ENCODE results near the gene OR52N4. TPM values are rescaled to one million over a fixed set of nuclear protein-coding genes. Genes with fewer than 3 reads are reported as not detected.

OR52N4 gene
- total RNA-seq, 3 donors from 2014 or later (not counting 1 experiment from before 2014, with no cell fraction given) = 1.2 to 2.1 (median 1.3) TPM

DNA sequence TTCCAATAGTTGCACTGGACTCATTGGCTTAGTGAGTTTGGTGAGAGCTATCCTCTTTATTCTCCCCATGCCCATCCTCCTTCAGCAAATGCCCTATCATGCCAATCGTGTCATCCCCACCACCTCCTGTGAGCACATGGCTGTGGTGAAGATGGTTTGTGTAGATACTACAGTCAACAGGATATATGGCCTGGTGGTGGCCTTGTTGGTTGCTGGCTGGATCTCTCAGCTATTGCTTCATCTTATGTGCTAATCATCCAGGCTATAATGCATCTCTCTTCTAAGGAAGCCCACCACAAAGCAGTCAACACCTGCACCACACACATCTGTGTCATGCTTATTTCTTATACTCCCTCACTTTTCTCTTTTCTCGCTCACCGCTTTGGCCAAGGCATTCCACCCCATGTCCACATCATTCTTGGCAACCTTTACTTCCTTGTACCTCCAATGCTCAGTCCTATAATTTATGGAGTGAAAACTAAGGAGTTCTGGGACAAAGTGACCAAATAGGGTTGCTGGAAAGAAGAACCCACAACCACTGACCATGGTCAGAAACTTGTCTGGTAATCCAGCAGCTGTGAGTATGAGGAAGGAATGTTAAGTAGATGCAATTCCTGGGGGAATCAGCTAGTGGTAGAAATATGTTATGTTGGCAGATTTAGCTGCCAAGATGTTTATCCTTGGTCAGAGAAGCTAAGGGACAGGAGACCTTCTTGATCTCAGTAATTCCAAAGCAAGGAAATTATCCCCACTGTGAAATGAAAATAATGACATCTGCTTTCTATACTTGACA, 34.1 kb upstream of the OR52N4 start:
- Histone ChIP-seq H3K4me3 (ENCODE audit: low read length) (no peak overlapping the region), H3K9me3 (ENCODE audit: control insufficient read depth, insufficient read depth, low read length) (no peaks in the 10 kb centered on the region), H3K27me3 (ENCODE audit: control insufficient read depth, insufficient read depth, low read length) (no peaks in the 10 kb centered on the region), H3K27ac (ENCODE audit: low read length) (no peak overlapping the region), H3K36me3 (ENCODE audit: control insufficient read depth, insufficient read depth, low read length) (no peaks in the 10 kb centered on the region), H3K4me1 (ENCODE audit: control insufficient read depth, insufficient read depth, low read length) (no peaks in the 10 kb centered on the region)
- ATAC-seq (no peak), DNase-seq (no peak)
- Mint-ChIP-seq H3K27me3 (ENCODE audit: low read depth in 2 of 2) (peaks cover 4 to 12% of the 10 kb centered on the region in 2 donors), H3K4me1 (peaks cover 0 to 10% of the 10 kb centered on the region in 2 donors), H3K27ac (no peak overlapping the region), H3K9me3 (peaks cover 0 to 8% of the 10 kb centered on the region in 2 donors), H3K4me3 (no peak overlapping the region), H3K36me3 (peaks cover 7% of the 10 kb centered on the region)
- 100% methylated on average over 2 of the region's 3 CpGs for WGBS (ENCODE audit: insufficient coverage)
- TF ChIP-seq, protein P1, sequence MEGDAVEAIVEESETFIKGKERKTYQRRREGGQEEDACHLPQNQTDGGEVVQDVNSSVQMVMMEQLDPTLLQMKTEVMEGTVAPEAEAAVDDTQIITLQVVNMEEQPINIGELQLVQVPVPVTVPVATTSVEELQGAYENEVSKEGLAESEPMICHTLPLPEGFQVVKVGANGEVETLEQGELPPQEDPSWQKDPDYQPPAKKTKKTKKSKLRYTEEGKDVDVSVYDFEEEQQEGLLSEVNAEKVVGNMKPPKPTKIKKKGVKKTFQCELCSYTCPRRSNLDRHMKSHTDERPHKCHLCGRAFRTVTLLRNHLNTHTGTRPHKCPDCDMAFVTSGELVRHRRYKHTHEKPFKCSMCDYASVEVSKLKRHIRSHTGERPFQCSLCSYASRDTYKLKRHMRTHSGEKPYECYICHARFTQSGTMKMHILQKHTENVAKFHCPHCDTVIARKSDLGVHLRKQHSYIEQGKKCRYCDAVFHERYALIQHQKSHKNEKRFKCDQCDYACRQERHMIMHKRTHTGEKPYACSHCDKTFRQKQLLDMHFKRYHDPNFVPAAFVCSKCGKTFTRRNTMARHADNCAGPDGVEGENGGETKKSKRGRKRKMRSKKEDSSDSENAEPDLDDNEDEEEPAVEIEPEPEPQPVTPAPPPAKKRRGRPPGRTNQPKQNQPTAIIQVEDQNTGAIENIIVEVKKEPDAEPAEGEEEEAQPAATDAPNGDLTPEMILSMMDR (IDR thresholded peaks at IDR 0.05) = no peak
- intact Hi-C loops (cut with micrococcal nuclease) = no loop called here

- H3K27ac ChIP-seq (ENCODE audit: low read length) = no peak overlapping the region
- intact Hi-C loops (cut with micrococcal nuclease) = no loop called here
- no peaks in the 10 kb centered on the region for H3K4me1 ChIP-seq (ENCODE audit: control insufficient read depth, insufficient read depth, low read length)
- no peak overlapping the region for H3K4me3 ChIP-seq (ENCODE audit: low read length)
- H3K4me1 Mint-ChIP-seq = peaks cover 0 to 10% of the 10 kb centered on the region in 2 donors
- no peaks in the 10 kb centered on the region for H3K36me3 ChIP-seq (ENCODE audit: control insufficient read depth, insufficient read depth, low read length)
- H3K4me3 Mint-ChIP-seq = no peak overlapping the region
- peaks cover 7% of the 10 kb centered on the region for H3K36me3 Mint-ChIP-seq
- WGBS (ENCODE audit: insufficient coverage) = 86% methylated on average over 2 of the region's 2 CpGs
- peaks cover 0 to 8% of the 10 kb centered on the region in 2 donors for H3K9me3 Mint-ChIP-seq
- TF ChIP-seq, protein P1 (IDR thresholded peaks at IDR 0.05) = no peak
- DNase-seq (no peak), ATAC-seq (no peak)
- no peaks in the 10 kb centered on the region for H3K27me3 ChIP-seq (ENCODE audit: control insufficient read depth, insufficient read depth, low read length)
- no peaks in the 10 kb centered on the region for H3K9me3 ChIP-seq (ENCODE audit: control insufficient read depth, insufficient read depth, low read length)
- no peak overlapping the region for H3K27ac Mint-ChIP-seq
- H3K27me3 Mint-ChIP-seq (ENCODE audit: low read depth in 2 of 2) = peaks cover 4 to 12% of the 10 kb centered on the region in 2 donors
Measured at GRCh38 chr11:5722622-5723021, 31.4 kb upstream of the OR52N4 start.

DNA sequence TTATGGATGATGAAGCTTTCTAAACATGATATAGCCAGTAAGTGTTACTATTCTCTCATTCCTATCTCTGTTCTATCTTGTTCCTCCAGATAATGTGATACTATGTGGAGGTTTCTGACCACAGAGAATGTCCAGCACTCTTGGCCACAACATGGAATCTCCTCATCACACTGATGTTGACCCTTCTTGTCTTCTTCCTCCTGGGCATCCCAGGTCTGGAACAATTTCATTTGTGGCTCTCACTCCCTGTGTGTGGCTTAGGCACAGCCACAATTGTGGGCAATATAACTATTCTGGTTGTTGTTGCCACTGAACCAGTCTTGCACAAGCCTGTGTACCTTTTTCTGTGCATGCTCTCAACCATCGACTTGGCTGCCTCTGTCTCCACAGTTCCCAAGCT, 27.7 kb upstream of the OR52N4 start:
- DNase-seq (no peak), ATAC-seq (no peak)
- H3K27me3 ChIP-seq (ENCODE audit: control insufficient read depth, insufficient read depth, low read length) = no peaks in the 10 kb centered on the region
- Mint-ChIP-seq H3K4me3 (no peak overlapping the region), H3K27ac (no peak overlapping the region), H3K36me3 (no peaks in the 10 kb centered on the region), H3K9me3 (no peaks in the 10 kb centered on the region), H3K4me1 (no peaks in the 10 kb centered on the region), H3K27me3 (ENCODE audit: low read depth in 2 of 2) (peaks cover 4 to 12% of the 10 kb centered on the region in 2 donors)
- no peaks in the 10 kb centered on the region for H3K9me3 ChIP-seq (ENCODE audit: control insufficient read depth, insufficient read depth, low read length)
- no peak overlapping the region for H3K4me3 ChIP-seq (ENCODE audit: low read length)
- no peaks in the 10 kb centered on the region for H3K4me1 ChIP-seq (ENCODE audit: control insufficient read depth, insufficient read depth, low read length)
- WGBS (ENCODE audit: insufficient coverage) = 92% methylated on average over 1 of the region's 1 CpG
- H3K27ac ChIP-seq (ENCODE audit: low read length) = no peak overlapping the region
- no peaks in the 10 kb centered on the region for H3K36me3 ChIP-seq (ENCODE audit: control insufficient read depth, insufficient read depth, low read length)
- intact Hi-C loops (cut with micrococcal nuclease) = no loop called here
- TF ChIP-seq, protein P1 (IDR thresholded peaks at IDR 0.05) = no peak

Measured in natural killer cell (primary cell).